ENCODE measurements around the gene TMEM81. TPM values are rescaled to one million over a fixed set of nuclear protein-coding genes. Genes with fewer than 3 reads are reported as not detected.

Gene TMEM81
- total RNA-seq, 1 experiment from 2014 or later = 4.2 TPM

- POLR2A ChIA-PET = interaction anchor here (0.6 to 6.9 kb wide), 9 partner anchors 16 to 981 kb away, joined by 3 to 53 read pairs (median 3); partner anchors contain the start of gene RBBP5
- peak; percentile 54 for DNase-seq (ENCODE audit: unreplicated experiment)
- Mint-ChIP-seq H3K27ac (ENCODE audit: low read depth, unreplicated experiment) (peak overlapping the region; percentile 95), H3K9me3 (ENCODE audit: unreplicated experiment) (no peaks in the 10 kb centered on the region), H3K4me1 (ENCODE audit: insufficient read depth, unreplicated experiment) (peaks cover 29% of the 10 kb centered on the region), H3K27me3 (ENCODE audit: insufficient read depth, unreplicated experiment) (no peaks in the 10 kb centered on the region), H3K36me3 (ENCODE audit: insufficient read depth, unreplicated experiment) (no peaks in the 10 kb centered on the region), H3K4me3 (ENCODE audit: unreplicated experiment) (no peak overlapping the region)
- CTCF ChIA-PET = interaction anchor here (0.8 to 10.7 kb wide), 12 partner anchors 9 to 267 kb away, joined by 3 to 182 read pairs (median 4); no protein-coding TSS in a partner anchor
- intact Hi-C loops (cut with micrococcal nuclease) = loop anchor here (5.0 kb wide), 1 partner anchor 48 kb away; the partner anchor contains the start of gene RBBP5
- no TSS peak for BruUV-seq (replicated peaks)
- TF ChIP-seq CTCF (IDR thresholded peaks at IDR 0.05; ENCODE audit: unreplicated experiment) = no peak
These were observed 9.7 kb downstream of the TMEM81 start for GRCh38 chr1:205074513-205074912.

- Mint-ChIP-seq H3K4me3 (ENCODE audit: unreplicated experiment) (no peak overlapping the region), H3K9me3 (ENCODE audit: unreplicated experiment) (no peaks in the 10 kb centered on the region), H3K4me1 (ENCODE audit: insufficient read depth, unreplicated experiment) (peaks cover 29% of the 10 kb centered on the region), H3K36me3 (ENCODE audit: insufficient read depth, unreplicated experiment) (no peaks in the 10 kb centered on the region), H3K27ac (ENCODE audit: low read depth, unreplicated experiment) (peak overlapping the region; percentile 95), H3K27me3 (ENCODE audit: insufficient read depth, unreplicated experiment) (no peaks in the 10 kb centered on the region)
- ChIA-PET CTCF (interaction anchor here (0.8 to 10.7 kb wide), 10 partner anchors 8 to 267 kb away, joined by 3 to 182 read pairs (median 3); no protein-coding TSS in a partner anchor), POLR2A (interaction anchor here (0.6 to 6.9 kb wide), 5 partner anchors 10 to 243 kb away, joined by 3 to 53 read pairs (median 5); partner anchors contain the start of genes RBBP5 and TMEM81)
- BruUV-seq (replicated peaks) = TSS peak; percentile 92
- no peak for TF ChIP-seq CTCF (IDR thresholded peaks at IDR 0.05; ENCODE audit: unreplicated experiment)
- no peak for DNase-seq (ENCODE audit: unreplicated experiment)
- intact Hi-C loops (cut with micrococcal nuclease) = loop anchor here (5.0 kb wide), 1 partner anchor 48 kb away; the partner anchor contains the start of gene RBBP5
These were observed 10.2 kb downstream of the TMEM81 start for GRCh38 chr1:205074084-205074483.

GRCh38 chr1:205073511-205073910 is 10.7 kb downstream of the TMEM81 start:
- Mint-ChIP-seq H3K9me3 (ENCODE audit: unreplicated experiment) (no peaks in the 10 kb centered on the region), H3K27ac (ENCODE audit: low read depth, unreplicated experiment) (peak overlapping the region; percentile 95), H3K27me3 (ENCODE audit: insufficient read depth, unreplicated experiment) (no peaks in the 10 kb centered on the region), H3K4me3 (ENCODE audit: unreplicated experiment) (peak overlapping the region; percentile 10), H3K36me3 (ENCODE audit: insufficient read depth, unreplicated experiment) (no peaks in the 10 kb centered on the region), H3K4me1 (ENCODE audit: insufficient read depth, unreplicated experiment) (peaks cover 34% of the 10 kb centered on the region)
- ChIA-PET CTCF (interaction anchor here (0.6 to 10.7 kb wide), 10 partner anchors 8 to 267 kb away, joined by 3 to 182 read pairs (median 3); no protein-coding TSS in a partner anchor), POLR2A (interaction anchor here (0.9 to 6.9 kb wide), 6 partner anchors 10 to 557 kb away, joined by 3 to 53 read pairs (median 4); partner anchors contain the start of genes MDM4, RBBP5 and TMEM81)
- peak; percentile 96 for DNase-seq (ENCODE audit: unreplicated experiment)
- no TSS peak for BruUV-seq (replicated peaks)
- TF ChIP-seq CTCF (IDR thresholded peaks at IDR 0.05; ENCODE audit: unreplicated experiment) = no peak
- intact Hi-C loops (cut with micrococcal nuclease) = loop anchor here (5.0 kb wide), 1 partner anchor 49 kb away; the partner anchor contains the start of gene RBBP5

DNA sequence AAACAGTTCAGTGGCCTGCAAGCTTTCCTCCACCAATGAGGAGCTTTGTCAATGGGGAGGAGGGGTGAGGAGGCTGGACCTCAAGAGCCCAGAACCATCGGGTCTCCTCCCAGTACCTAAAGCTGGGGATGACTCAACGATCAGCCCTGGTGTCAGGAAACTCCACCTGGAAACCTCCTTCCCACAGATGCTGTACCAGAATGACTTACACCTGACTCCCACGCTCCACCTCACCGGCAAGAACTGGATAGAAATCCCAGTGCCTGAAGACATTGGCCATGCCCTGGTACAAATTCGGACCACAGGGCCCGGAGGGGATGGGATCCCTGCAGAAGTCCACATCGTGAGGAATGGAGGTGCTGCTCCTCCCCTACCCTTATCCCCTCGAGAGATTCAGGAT is 11.4 kb downstream of the TMEM81 start:
- no TSS peak for BruUV-seq (replicated peaks)
- CTCF ChIA-PET = interaction anchor here (0.6 to 10.7 kb wide), 9 partner anchors 10 to 184 kb away, joined by 3 to 182 read pairs (median 4); no protein-coding TSS in a partner anchor
- no peaks in the 10 kb centered on the region for H3K9me3 Mint-ChIP-seq (ENCODE audit: unreplicated experiment)
- TF ChIP-seq CTCF (IDR thresholded peaks at IDR 0.05; ENCODE audit: unreplicated experiment) = no peak
- no peaks in the 10 kb centered on the region for H3K27me3 Mint-ChIP-seq (ENCODE audit: insufficient read depth, unreplicated experiment)
- DNase-seq (ENCODE audit: unreplicated experiment) = peak; percentile 96
- no peaks in the 10 kb centered on the region for H3K36me3 Mint-ChIP-seq (ENCODE audit: insufficient read depth, unreplicated experiment)
- intact Hi-C loops (cut with micrococcal nuclease) = loop anchor here (5.0 kb wide), 1 partner anchor 49 kb away; the partner anchor contains the start of gene RBBP5
- H3K4me3 Mint-ChIP-seq (ENCODE audit: unreplicated experiment) = peak overlapping the region; percentile 10
- H3K4me1 Mint-ChIP-seq (ENCODE audit: insufficient read depth, unreplicated experiment) = peaks cover 33% of the 10 kb centered on the region
- H3K27ac Mint-ChIP-seq (ENCODE audit: low read depth, unreplicated experiment) = peak overlapping the region; percentile 95
- POLR2A ChIA-PET = interaction anchor here (0.9 to 6.9 kb wide), 7 partner anchors 11 to 556 kb away, joined by 3 to 53 read pairs (median 5); partner anchors contain the start of genes MDM4, RBBP5 and TMEM81

All from MCF 10A (cell line).